ENCODE results near the gene OR52N4.

OR52N4 gene

GRCh38 chr11:5737091-5737490 is 17.0 kb upstream of the OR52N4 start:
- TF ChIP-seq EZH2phosphoT487 (IDR thresholded peaks at IDR 0.05; ENCODE audit: low read length), result no peak
- TF ChIP-seq EZH2 (optimal IDR thresholded peaks at IDR 0.05; ENCODE audit: low read depth, low read length), result no peak
- TF ChIP-seq, protein P1, sequence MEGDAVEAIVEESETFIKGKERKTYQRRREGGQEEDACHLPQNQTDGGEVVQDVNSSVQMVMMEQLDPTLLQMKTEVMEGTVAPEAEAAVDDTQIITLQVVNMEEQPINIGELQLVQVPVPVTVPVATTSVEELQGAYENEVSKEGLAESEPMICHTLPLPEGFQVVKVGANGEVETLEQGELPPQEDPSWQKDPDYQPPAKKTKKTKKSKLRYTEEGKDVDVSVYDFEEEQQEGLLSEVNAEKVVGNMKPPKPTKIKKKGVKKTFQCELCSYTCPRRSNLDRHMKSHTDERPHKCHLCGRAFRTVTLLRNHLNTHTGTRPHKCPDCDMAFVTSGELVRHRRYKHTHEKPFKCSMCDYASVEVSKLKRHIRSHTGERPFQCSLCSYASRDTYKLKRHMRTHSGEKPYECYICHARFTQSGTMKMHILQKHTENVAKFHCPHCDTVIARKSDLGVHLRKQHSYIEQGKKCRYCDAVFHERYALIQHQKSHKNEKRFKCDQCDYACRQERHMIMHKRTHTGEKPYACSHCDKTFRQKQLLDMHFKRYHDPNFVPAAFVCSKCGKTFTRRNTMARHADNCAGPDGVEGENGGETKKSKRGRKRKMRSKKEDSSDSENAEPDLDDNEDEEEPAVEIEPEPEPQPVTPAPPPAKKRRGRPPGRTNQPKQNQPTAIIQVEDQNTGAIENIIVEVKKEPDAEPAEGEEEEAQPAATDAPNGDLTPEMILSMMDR (IDR thresholded peaks at IDR 0.05; ENCODE audit: low read length), result no peak
- no peaks in the 10 kb centered on the region for H3K79me2 ChIP-seq (ENCODE audit: low read length)
- no peaks in the 10 kb centered on the region for H3K27me3 ChIP-seq (replicated peaks; ENCODE audit: insufficient read depth, low read length)
- DNase-seq, result no peak
- no peak overlapping the region for H2AFZ ChIP-seq (ENCODE audit: low read length)
- no peaks in the 10 kb centered on the region for H3F3A ChIP-seq (ENCODE audit: insufficient read depth, low read length)
- no peaks in the 10 kb centered on the region for H3K36me3 ChIP-seq (replicated peaks; ENCODE audit: insufficient read depth, low read length)
- no peak overlapping the region for H3K27ac ChIP-seq (ENCODE audit: low read length)
- H3K4me2 ChIP-seq (ENCODE audit: low read depth, low read length), result no peak overlapping the region
- H3K9me2 ChIP-seq (replicated peaks; ENCODE audit: insufficient read depth, low read length), result no peaks in the 10 kb centered on the region
- no peaks in the 10 kb centered on the region for H3K9me3 ChIP-seq (replicated peaks; ENCODE audit: insufficient read depth, low read length)
- H4K20me1 ChIP-seq (ENCODE audit: insufficient read depth, low read length), result no peaks in the 10 kb centered on the region
- H3K9ac ChIP-seq (ENCODE audit: low read length), result no peak overlapping the region
- no peaks in the 10 kb centered on the region for H3K4me1 ChIP-seq (ENCODE audit: low read length)
- H3K4me3 ChIP-seq (ENCODE audit: low read length), result no peak overlapping the region

- no peak overlapping the region for H3K9ac ChIP-seq (ENCODE audit: low read length)
- DNase-seq, result no peak
- H3K4me3 ChIP-seq (ENCODE audit: low read length), result no peak overlapping the region
- H3K36me3 ChIP-seq (replicated peaks; ENCODE audit: insufficient read depth, low read length), result no peaks in the 10 kb centered on the region
- H3K9me3 ChIP-seq (replicated peaks; ENCODE audit: insufficient read depth, low read length), result no peaks in the 10 kb centered on the region
- H2AFZ ChIP-seq (ENCODE audit: low read length), result no peak overlapping the region
- no peaks in the 10 kb centered on the region for H3F3A ChIP-seq (ENCODE audit: insufficient read depth, low read length)
- H3K79me2 ChIP-seq (ENCODE audit: low read length), result no peaks in the 10 kb centered on the region
- no peaks in the 10 kb centered on the region for H4K20me1 ChIP-seq (ENCODE audit: insufficient read depth, low read length)
- H3K27ac ChIP-seq (ENCODE audit: low read length), result no peak overlapping the region
- no peaks in the 10 kb centered on the region for H3K27me3 ChIP-seq (replicated peaks; ENCODE audit: insufficient read depth, low read length)
- no peak overlapping the region for H3K4me2 ChIP-seq (ENCODE audit: low read depth, low read length)
- TF ChIP-seq EZH2phosphoT487 (IDR thresholded peaks at IDR 0.05; ENCODE audit: low read length), result no peak
- no peak for TF ChIP-seq EZH2 (optimal IDR thresholded peaks at IDR 0.05; ENCODE audit: low read depth, low read length)
- TF ChIP-seq, protein P1 (IDR thresholded peaks at IDR 0.05; ENCODE audit: low read length), result no peak
- H3K4me1 ChIP-seq (ENCODE audit: low read length), result no peaks in the 10 kb centered on the region
- H3K9me2 ChIP-seq (replicated peaks; ENCODE audit: insufficient read depth, low read length), result no peaks in the 10 kb centered on the region
Measured at GRCh38 chr11:5737670-5738392, 16.2 kb upstream of the OR52N4 start.

GRCh38 chr11:5738431-5738830 is 15.6 kb upstream of the OR52N4 start:
- Histone ChIP-seq H3F3A (ENCODE audit: insufficient read depth, low read length) (no peaks in the 10 kb centered on the region), H3K4me3 (ENCODE audit: low read length) (no peak overlapping the region), H4K20me1 (ENCODE audit: insufficient read depth, low read length) (no peaks in the 10 kb centered on the region), H3K79me2 (ENCODE audit: low read length) (no peaks in the 10 kb centered on the region), H2AFZ (ENCODE audit: low read length) (no peak overlapping the region), H3K9me3 (replicated peaks; ENCODE audit: insufficient read depth, low read length) (no peaks in the 10 kb centered on the region), H3K4me1 (ENCODE audit: low read length) (no peaks in the 10 kb centered on the region), H3K27me3 (replicated peaks; ENCODE audit: insufficient read depth, low read length) (no peaks in the 10 kb centered on the region), H3K27ac (ENCODE audit: low read length) (no peak overlapping the region), H3K9ac (ENCODE audit: low read length) (no peak overlapping the region), H3K36me3 (replicated peaks; ENCODE audit: insufficient read depth, low read length) (no peaks in the 10 kb centered on the region), H3K4me2 (ENCODE audit: low read depth, low read length) (no peak overlapping the region), H3K9me2 (replicated peaks; ENCODE audit: insufficient read depth, low read length) (no peaks in the 10 kb centered on the region)
- no peak for DNase-seq
- no peak for TF ChIP-seq EZH2 (optimal IDR thresholded peaks at IDR 0.05; ENCODE audit: low read depth, low read length)
- TF ChIP-seq, protein P1 (IDR thresholded peaks at IDR 0.05; ENCODE audit: low read length), result no peak
- no peak for TF ChIP-seq EZH2phosphoT487 (IDR thresholded peaks at IDR 0.05; ENCODE audit: low read length)
